GM21447 (cell line): ENCODE measurements around the gene CD48.
"Not testable (repeated sequence)": the region's sequence is repeated elsewhere in the genome, so short reads cannot be mapped to it uniquely, and the experiment has no call there.

Experiments used
- ATAC-seq: cut with Tn5 transposase; IDR thresholded peaks from one replicate; pipeline ENCODE4 v1.9.1; 2021; ENCODE audit not compliant: unreplicated experiment

CD48 gene

GRCh38 chr1:160656737-160657136 is 54.9 kb downstream of the CD48 start:
- ATAC-seq, result no peak

- no peak for ATAC-seq
Observed at GRCh38 chr1:160653620-160654016, 58.0 kb downstream of the CD48 start.

- no peak for ATAC-seq
Observed at GRCh38 chr1:160652924-160653619, 58.5 kb downstream of the CD48 start.

- ATAC-seq, result not testable (repeated sequence)
Observed at GRCh38 chr1:160652065-160652641, 59.5 kb downstream of the CD48 start.

- ATAC-seq, result no peak
Observed at GRCh38 chr1:160651433-160652064, 60.1 kb downstream of the CD48 start.

- peak; percentile 12 for ATAC-seq
Observed at GRCh38 chr1:160647329-160647720, 64.3 kb downstream of the CD48 start.

- peak; percentile 43 for ATAC-seq
Observed at GRCh38 chr1:160646711-160647328, 64.8 kb downstream of the CD48 start, which contains the start of gene SLAMF1. SLAMF1 (minus strand) TSS chr1:160647044; CDS start chr1:160646945, 99 bp downstream.

GRCh38 chr1:160646180-160646579 is 65.4 kb downstream of the CD48 start:
- no peak for ATAC-seq

- ATAC-seq, result no peak
Observed at GRCh38 chr1:160645386-160646130, 66.1 kb downstream of the CD48 start.

GRCh38 chr1:160644399-160644798 is 67.2 kb downstream of the CD48 start:
- no peak for ATAC-seq

- ATAC-seq, result no peak
Observed at GRCh38 chr1:160643138-160643537, 68.5 kb downstream of the CD48 start.

- no peak for ATAC-seq
Observed at GRCh38 chr1:160642281-160642644, 69.4 kb downstream of the CD48 start.

- ATAC-seq, result no peak
Observed at GRCh38 chr1:160641323-160642280, 70.0 kb downstream of the CD48 start.

GRCh38 chr1:160640359-160641123 is 71.1 kb downstream of the CD48 start:
- no peak for ATAC-seq

- no peak for ATAC-seq
Observed at GRCh38 chr1:160639652-160640051, 72.0 kb downstream of the CD48 start.

- no peak for ATAC-seq
Observed at GRCh38 chr1:160638926-160639325, 72.7 kb downstream of the CD48 start.

GRCh38 chr1:160638540-160638857 is 73.1 kb downstream of the CD48 start:
- no peak for ATAC-seq

- peak; percentile 41 for ATAC-seq
Observed at GRCh38 chr1:160637821-160638539, 73.6 kb downstream of the CD48 start.

- no peak for ATAC-seq
Observed at GRCh38 chr1:160637065-160637464, 74.6 kb downstream of the CD48 start.
